ENCODE measurements around the gene SEL1L2. TPM values are rescaled to one million over a fixed set of nuclear protein-coding genes. Genes with fewer than 3 reads are reported as not detected.

The SEL1L2 gene
- polyA plus RNA-seq, 3 donors: not detected

DNA sequence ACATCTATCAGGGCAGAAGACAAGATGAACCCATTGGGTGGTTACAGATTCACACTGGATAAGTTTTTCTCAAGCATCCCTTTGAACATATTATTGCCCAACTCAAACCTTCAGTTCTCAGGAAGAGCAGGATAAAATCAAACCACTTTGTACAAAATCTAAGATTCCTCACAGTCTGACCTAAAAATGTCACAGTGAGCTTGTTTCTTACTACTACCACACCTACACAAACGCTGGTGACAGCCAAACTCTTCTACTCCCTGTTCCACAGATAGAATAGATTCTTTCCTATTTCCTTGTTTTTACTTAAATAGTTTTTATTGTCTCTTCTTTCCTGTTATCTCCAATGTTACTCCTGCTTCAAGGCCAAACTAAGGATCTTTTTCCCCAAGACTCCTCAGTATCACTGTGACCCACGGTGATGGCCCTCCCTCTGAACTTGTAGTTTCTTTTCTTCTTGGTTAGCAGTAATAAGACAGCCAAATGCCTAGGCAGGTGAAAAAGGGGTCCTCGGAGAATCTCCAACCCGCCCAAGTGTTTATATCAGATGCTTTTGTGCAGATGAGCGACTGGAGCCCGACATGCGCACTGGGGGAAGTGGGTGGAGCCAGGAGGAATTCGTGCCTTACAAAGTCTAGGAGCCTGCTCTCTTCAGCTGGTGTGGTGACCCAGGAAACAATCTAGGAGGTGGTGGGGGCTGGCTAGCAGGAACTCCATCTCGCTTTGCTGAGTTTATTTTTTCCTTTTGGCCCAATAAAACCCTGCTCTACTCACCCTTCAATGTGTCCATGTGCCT, 53.4 kb downstream of the SEL1L2 start:
- DNase-seq (ENCODE audit: extremely low read depth in 1 of 11, low read depth in 9 of 11, low spot score in 4 of 11): no peak

DNA sequence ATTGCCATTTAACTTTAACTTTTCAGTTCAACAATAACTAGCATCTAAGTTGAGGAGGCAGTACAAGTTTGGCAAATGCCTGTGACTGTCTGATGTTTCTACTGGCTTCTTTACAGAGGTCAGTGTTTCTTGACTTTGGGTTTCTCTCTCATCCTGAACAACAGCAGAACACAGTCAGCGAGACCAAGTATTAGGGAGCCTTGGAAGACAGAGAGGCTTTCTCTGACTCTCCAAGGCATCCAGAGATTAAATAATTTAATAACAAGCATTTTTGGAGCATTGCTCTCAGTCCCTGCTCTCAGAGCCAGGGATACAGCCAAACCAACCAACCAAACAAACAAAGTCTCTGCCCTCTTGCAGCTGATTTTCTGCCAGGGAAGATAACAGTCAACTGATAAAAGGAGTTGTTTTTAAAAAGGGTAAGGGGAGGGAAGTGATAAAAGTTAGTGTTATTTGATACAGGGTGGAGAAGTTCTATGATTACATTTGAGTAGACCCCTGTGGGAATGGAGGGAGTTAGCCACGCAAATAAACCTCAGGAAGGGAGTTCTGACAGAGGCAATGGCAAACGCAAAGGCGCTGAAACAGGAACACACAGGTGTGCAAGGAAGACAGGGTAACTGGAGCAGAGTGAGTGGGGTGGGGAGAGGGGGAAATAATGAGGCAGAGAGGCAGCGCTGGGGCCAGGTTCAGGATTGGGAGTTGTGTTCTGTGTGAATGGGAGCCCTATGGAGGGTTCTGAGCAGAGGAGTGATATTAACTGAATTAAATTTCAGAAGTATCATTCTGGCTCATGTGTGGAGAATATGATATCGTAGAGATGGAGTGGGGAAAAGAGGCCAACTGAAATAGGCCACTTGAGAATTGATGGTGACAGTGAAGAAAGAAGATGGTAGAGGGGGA, 55.2 kb downstream of the SEL1L2 start:
- no peak for DNase-seq (ENCODE audit: extremely low read depth in 1 of 11, low read depth in 9 of 11, low spot score in 4 of 11)

DNA sequence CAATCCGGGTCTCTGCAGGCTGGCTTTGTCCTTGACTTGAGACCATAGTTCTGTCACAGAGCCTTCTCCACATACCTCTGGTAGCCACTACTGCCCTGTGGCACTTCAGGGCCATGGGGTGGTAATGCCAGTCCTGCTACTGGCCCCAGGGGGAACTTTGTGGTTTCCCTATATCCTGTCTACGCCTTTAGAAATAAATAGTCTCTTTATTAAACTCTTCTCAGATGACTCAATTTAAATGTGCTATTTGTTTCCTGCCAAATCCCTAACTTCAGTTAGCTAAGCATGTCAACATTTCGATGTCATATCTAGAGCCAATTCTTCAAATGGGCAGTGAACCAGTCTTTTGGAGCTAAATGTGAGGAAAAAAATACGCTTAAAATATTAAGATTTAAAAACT, 60.1 kb downstream of the SEL1L2 start:
- DNase-seq (ENCODE audit: extremely low read depth in 1 of 11, low read depth in 9 of 11, low spot score in 4 of 11): no peak

DNA sequence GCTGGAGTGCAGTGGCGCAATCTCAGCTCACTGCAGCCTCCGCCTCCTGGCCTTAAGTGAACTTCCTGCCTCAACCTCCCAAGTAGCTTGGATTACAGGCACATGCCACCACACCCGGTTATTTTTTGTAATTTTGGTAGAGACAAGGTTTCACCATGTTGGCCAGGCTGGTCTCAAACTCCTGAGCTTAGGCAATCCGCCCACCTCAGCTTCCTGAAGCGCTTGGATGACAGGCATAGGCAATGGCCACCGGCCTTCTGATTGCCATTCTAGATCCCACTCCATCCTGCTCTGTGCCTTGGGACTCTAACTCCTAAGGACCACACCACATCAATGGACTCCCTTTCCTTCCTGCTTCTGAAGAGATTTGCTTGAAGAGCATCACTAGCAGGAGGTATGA, 60.6 kb downstream of the SEL1L2 start:
- DNase-seq (ENCODE audit: extremely low read depth in 1 of 11, low read depth in 9 of 11, low spot score in 4 of 11): no peak

DNA sequence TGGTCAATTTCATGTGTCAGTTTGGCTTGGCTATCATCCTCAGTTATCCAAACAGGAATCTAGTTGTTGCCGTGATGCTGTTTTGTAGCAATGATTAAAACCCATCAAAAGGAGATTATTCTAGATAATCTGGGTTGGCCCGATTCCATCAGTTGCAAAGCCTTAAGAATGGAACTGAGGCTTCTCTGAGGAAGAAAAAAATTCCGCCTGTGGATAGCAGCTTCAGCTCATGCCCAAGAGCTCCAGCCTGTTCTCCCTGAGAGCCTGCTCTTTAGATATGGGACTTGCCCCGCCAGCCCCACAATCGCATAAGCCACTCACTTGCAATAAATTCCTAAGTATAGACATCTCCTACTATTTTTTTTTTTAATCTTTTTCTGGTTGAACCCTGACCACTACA, 61.5 kb downstream of the SEL1L2 start:
- DNase-seq (ENCODE audit: extremely low read depth in 1 of 11, low read depth in 9 of 11, low spot score in 4 of 11): no peak

DNA sequence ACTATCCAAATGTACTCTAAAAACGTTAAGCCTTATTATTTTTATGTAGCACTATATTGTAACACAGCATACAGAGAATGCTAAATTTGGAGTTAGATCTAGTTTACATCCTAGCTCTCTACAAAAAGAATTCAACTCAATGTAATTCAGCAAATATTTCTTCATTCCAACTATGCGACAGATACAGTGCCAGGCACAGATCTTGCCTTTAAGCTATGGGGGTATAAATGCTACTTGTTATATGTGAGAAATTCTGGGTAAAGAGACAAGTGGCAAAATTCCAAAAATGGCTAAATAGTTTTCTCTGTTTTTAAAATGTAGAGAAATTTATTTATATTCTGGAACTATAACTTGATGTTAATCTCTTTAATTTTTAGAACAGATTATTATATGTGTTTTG, 63.2 kb downstream of the SEL1L2 start:
- no peak for DNase-seq (ENCODE audit: extremely low read depth in 1 of 11, low read depth in 9 of 11, low spot score in 4 of 11)

DNA sequence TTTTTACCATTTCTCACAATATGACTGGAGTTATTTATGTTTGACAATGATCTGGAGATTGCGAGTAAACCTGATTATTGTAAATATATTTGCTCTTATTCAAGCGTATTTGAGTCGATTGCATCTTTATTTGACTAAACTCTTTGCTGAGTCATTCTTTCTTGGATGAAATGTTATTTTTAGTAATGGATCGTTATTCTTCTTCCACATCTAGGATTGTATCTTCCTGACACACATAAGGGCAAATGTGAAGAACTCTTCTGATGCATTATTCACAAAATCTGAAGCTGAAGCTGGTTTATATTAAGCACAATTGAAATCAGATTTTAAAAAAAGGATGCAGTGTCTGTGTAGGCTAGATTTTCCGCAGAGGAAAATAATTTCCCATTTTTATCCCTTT, 68.2 kb downstream of the SEL1L2 start:
- no peak for DNase-seq (ENCODE audit: extremely low read depth in 1 of 11, low read depth in 9 of 11, low spot score in 4 of 11)

DNA sequence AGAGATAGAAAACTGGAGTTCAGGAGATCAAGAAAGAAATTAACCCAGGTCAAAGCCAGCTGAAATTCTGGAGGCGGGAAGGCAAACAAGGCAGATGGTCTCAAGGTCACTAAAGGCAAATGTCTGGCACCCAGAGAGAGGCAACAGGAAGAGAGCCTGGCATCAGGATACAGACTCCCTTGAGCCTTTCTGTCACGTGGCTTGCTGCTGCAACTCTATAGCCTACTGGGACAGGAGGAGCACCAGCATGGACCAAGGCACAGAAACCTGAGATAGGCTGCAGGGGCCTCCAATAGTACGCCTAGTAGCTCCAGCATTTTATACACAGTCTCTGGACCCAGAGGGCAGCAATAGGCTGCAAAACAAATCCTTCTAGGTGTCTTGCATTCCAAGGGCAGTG, 75.1 kb downstream of the SEL1L2 start:
- peak in 5 of 11 donors; percentile 2 to 14 (median 3) for DNase-seq (ENCODE audit: extremely low read depth in 1 of 11, low read depth in 9 of 11, low spot score in 4 of 11)

DNA sequence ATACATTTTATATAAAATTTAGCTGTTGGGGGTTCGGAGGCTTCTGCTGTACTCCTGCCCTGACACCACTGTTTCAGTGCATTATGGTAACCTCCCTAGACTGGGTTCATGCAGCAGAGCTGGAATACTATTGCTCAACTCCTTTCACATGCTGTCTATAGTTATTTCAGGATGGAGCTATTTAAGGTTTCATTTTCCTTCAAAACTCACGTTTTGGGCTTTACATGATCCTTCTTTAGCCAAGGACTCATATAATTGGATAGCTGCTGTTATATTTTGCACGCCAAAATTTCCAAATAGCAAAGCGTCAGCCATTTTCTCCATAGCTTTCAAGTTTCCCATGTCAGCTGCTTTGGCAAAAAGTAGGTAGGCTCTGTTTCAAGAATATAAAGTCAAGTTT, 76.8 kb downstream of the SEL1L2 start:
- no peak for DNase-seq (ENCODE audit: extremely low read depth in 1 of 11, low read depth in 9 of 11, low spot score in 4 of 11)

DNA sequence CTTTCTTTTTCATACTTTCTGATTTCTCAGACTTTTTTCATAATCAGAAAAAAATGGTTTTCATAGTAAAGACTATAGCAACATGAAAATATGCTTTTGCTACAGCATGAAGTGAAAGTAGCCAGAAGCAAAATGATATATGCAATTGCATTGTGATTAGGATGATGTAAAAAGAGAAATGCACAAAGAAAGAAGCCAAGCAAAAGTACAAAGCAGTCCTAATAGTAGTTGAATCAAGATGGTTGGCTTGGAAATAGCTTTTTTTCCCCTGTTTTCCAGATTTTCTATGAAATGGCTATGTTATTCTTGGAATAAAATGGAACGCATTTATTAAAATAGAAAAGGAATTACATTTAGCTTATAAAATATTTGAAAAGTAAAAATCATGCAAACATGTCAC, 77.3 kb downstream of the SEL1L2 start:
- DNase-seq (ENCODE audit: extremely low read depth in 1 of 11, low read depth in 9 of 11, low spot score in 4 of 11): no peak

DNA sequence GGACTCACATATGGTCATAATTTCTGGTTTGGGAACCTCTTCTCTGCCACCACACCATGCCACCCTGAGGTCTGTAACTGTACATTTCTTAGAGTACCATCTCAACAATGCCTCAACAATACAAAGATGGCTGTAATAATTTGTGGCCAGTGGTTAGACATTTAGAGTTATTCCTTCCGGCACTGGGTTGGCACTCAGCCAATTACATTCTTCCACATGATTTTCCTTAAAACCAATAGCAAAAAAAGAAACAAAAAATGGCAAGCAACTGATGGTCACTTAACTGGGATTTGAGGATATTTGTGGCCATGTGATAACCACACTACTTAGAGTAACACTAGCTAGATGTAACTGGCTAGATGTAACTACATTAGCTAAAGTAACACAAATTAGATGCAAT, 79.9 kb downstream of the SEL1L2 start:
- DNase-seq (ENCODE audit: extremely low read depth in 1 of 11, low read depth in 9 of 11, low spot score in 4 of 11): no peak

DNA sequence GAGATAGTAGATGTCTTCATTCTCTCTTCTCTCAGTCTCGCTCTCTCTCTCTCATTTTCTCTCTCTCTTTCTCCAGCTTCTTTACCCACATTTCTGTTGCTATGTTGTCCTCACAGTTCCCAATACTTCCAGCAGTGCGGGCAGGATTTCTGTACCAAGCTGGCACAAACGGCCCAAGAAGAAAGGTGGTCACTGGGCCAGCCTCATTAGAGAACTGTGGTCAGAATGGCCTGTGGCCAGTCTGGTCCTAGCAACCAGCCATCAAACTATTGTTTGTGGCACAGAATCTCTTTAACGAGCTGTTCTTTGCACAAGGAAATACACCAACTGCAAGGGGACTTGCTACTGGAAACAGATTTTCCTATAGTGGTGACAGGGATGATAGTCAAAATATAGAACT, 81.3 kb downstream of the SEL1L2 start:
- DNase-seq (ENCODE audit: extremely low read depth in 1 of 11, low read depth in 9 of 11, low spot score in 4 of 11): no peak

DNA sequence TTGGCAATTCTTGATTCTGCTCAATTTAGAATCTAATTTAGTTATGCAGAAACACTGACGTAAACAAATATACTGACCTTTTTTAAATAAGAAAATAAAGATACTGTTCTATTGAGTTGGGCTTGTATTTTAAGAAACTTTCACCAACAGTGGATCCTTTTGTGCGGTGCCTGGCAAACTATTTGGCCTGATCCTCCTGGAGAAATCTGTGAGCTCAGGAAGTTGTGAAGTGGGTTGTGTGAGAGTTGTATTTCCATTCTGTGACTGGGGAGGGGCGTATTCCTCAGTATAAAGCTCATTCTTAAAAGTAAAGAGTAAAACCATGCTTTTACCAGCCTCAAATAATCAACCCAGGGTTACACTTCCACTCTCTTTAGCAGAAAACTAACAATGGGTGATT, 85.6 kb downstream of the SEL1L2 start:
- DNase-seq (ENCODE audit: extremely low read depth in 1 of 11, low read depth in 9 of 11, low spot score in 4 of 11): no peak

DNA sequence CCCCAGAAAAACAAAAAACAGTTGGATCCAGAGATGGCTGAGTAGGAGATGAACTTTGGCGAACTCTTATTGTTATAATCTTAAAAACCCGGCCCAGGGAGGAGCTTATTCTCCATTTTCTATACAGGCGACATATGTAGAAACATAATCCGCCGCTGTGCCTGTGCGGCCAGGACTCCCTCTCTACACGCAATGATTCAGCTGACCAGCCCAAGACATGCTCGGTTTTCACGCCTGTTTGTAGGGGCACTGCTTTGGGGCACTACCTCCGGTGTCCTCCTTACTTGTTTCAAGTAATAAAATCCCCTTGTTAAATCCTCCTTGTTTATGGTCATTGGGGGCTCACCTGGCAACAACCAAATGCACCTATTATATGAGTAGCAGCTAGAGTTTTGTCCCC, 89.9 kb downstream of the SEL1L2 start:
- no peak for DNase-seq (ENCODE audit: extremely low read depth in 1 of 11, low read depth in 9 of 11, low spot score in 4 of 11)

DNA sequence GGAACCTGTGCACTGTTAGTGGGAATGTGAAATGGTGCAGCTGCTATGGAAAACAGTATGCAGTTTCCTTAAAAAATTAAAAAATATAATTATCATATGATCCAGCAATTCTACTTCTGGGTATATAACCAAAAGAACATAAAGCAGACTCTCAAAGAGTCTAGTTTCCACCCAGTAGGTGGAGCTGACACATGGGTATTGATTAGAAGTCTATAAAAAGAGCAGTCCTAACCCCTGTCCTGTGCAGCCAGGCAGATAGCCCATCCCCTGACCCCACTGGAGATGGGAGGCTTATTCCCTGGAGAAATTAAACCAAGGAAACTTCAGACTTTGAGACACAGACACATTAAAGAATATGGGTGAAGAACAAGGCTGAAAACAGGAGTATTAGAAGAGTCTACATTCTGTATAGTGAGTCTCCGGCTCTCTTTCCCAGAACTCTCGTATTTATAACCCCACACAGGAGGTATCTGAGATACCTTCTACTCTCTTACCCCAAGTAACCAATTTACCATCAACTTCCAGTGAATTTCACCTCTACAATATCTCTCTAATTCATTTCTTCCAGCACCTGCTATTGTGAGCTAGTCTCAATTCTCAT, 92.3 kb downstream of the SEL1L2 start:
- DNase-seq (ENCODE audit: extremely low read depth in 1 of 11, low read depth in 9 of 11, low spot score in 4 of 11): no peak

DNA sequence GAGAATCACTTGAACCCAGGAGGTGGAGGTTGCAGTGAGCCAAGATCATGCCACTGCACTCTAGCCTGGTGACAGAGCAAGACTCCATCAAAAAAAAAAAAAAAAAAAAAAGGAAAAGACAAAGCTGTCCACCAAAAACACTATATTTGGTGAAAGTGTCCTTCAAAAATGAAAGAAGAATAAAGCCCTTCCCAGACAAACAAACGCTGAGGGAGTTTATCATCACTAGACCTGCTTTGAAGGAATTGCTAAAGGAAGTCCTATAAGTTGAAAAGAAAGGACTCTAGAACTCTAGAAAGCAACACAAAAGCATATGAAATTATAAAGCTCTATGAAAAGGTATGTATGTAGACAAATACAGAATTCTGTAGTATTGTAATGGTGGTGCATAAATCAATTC, 98.8 kb downstream of the SEL1L2 start:
- no peak for DNase-seq (ENCODE audit: extremely low read depth in 1 of 11, low read depth in 9 of 11, low spot score in 4 of 11)

DNA sequence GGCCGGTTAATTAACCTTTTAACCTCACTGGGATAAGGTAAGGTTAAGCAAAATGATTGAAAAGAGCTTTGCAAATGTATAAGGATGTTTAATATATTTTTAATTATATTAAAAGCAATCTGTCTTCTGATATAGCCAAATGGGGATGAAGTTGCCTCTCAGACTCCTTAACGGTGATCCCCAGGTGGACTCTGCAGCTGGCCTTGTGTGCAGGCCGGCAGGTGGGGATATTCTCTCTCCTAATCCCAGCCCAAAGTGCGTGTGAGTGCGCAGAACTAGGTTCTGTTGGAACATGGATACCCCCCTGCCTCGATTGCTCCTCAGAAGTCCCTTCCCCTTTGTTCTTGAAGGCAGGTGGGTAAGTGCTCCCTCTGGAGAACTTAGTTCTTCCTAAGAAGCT, 105.6 kb downstream of the SEL1L2 start:
- DNase-seq (ENCODE audit: extremely low read depth in 1 of 11, low read depth in 9 of 11, low spot score in 4 of 11): no peak

DNA sequence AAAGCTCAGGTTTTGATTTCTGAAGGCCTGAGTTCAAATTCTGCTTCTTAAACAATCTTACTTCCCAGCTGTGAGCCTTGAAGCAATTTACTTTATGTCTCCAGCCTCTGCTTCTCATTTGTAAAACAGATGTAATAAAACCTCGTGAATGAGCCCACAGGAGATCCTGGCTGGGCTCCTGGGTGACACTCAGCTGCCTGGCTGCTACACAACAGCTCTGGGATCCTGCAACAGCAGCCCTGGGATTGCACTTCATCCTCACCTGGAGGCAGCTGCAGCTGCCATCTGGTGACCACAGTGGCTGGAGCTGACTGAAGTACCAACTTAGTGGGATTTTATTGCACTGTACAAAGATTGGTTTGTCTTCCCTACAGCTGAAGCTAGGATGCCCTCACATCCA, 107.0 kb downstream of the SEL1L2 start:
- no peak for DNase-seq (ENCODE audit: extremely low read depth in 1 of 11, low read depth in 9 of 11, low spot score in 4 of 11)

DNA sequence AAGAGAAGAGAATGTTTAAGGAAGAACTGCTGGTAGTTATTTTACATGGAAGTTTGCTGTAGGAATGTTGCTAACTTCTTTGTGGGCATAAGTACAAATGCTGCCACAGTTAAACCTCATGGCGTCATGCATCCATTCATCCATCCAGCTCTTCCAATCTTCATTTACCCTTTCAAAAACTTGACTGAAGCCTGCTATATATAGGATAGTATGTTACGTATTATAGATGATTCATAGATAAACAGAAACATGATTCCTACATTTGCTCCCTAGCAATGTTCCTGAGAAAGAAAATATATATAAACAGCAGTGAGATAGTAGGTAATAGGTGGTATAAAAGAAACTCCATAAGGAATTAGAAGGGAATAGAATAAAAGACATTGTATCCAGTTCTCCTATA, 111.8 kb downstream of the SEL1L2 start:
- no peak for DNase-seq (ENCODE audit: extremely low read depth in 1 of 11, low read depth in 9 of 11, low spot score in 4 of 11)

DNA sequence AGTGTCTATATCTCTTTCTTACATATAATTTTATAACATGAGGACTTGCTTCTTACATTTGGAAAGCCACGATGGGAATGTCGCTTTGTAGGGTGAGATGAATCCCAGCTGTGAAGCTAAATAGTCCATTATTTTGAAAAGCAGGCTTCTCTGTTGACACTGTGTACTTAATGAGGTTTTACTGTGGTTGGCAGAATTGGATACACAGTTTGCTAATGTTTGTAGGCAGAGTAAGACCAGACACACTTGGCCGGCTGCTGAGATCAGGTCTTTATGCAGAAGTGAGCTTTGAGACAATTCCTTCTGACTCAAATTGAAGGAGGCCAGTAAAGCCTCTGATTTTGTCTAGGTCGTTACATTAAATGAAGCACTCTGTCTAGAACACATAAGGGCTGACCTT, 112.6 kb downstream of the SEL1L2 start:
- peak in 5 of 11 donors; percentile 13 to 38 (median 20) for DNase-seq (ENCODE audit: extremely low read depth in 1 of 11, low read depth in 9 of 11, low spot score in 4 of 11)
